NCI-H1694 treated with DMSO at 0.1 percent for 48 hours (cell line): ENCODE measurements around the gene METRN.

ENCODE experiments used
- DNase-seq: peaks from one replicate; lab custom pipeline; 2025; lab: John Stamatoyannopoulos, UW

Gene METRN

DNA sequence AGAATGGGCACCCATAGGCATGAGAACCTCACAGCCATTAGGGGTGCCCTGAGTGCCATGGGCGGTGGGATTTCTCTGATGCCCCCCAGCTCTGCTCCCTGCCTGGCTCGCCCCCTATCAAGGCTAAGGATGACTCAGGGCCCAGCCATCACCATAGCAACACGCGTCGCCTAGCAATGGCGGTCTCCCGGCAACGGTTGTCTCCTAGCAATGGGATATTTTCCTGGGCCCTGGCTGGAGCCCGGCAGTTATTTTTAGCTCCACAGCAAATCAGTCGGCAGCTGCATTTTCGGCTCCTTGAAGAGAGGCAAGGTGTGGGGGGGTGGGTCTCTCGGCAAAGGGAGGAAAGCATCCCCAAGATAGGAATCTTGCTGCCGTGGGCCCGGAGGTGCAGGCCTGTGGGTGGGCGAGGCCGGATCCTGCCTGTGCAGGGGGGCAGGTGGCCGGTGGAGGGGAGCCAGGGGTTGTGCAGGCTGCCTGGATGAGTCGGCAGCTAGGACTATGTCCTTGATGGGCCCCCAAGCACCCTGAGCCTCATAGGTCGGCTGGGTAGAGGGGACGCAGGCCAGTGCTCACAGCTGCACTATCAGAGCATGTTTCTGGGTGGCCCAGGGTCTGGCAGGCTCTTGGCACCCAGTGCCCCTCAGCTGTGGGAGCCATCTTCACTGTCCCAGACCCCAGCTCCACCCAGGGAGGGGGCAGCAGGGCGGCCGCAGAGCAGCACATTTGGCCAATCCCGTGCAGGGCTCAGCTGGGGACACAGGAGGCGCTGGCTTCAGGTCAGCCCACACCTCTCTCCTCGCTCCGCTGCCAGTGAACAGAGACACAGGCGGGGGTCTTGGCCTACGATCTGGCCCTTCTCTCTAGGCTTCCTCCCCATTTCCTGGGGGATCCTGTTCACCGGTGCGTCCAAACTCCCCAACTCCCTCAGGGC is 5.1 kb upstream of the METRN start:
- DNase-seq = peak; percentile 78

DNA sequence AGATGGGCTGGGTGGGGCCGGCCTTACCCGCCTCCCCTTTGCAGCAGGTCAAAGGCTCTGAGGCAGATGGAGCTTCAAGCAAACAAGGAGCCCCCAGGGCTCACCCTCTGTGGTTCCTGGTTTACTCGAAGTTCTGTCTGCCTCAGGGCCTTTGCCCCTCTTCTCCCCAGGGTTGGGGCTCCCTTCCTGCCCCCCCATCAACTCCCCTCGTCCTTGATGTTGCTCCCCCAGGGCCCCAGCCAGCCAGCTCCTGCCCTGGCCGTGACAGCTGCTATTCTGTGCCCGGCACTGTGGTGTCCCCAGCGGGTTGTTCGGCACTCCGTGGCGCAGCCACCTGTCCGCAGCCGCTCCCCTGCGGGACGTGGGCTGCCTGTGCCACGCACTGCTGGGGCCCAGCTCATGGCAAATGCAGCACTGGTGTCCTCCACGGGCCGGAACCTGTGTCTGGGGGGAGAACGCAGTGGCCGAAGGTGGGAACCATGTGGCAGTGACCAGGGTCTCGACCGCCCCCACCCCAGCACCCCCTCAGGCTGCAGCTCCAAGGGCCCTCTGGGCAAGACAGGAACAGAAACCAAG is 4.3 kb upstream of the METRN start:
- no peak for DNase-seq

DNA sequence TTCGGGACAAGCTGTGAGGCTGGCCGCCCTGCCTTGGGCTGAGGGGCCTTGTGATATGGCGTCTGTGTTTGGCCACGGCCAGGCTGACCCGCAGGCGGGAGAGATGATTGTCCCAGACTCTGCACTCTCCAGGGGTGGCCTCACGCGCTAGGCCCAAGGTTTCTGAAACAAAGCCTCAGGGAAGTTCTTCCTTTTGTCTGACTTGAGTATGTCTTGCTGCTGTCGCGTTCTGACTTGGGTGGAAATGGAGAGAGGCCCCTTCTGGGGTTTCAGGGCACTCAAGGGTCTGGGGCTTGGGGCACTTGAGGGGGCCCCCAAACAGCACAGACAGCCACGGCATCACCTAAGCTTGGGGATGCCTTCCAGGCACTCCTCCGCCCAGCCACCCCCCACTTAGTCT is 3.8 kb upstream of the METRN start:
- DNase-seq = no peak

DNA sequence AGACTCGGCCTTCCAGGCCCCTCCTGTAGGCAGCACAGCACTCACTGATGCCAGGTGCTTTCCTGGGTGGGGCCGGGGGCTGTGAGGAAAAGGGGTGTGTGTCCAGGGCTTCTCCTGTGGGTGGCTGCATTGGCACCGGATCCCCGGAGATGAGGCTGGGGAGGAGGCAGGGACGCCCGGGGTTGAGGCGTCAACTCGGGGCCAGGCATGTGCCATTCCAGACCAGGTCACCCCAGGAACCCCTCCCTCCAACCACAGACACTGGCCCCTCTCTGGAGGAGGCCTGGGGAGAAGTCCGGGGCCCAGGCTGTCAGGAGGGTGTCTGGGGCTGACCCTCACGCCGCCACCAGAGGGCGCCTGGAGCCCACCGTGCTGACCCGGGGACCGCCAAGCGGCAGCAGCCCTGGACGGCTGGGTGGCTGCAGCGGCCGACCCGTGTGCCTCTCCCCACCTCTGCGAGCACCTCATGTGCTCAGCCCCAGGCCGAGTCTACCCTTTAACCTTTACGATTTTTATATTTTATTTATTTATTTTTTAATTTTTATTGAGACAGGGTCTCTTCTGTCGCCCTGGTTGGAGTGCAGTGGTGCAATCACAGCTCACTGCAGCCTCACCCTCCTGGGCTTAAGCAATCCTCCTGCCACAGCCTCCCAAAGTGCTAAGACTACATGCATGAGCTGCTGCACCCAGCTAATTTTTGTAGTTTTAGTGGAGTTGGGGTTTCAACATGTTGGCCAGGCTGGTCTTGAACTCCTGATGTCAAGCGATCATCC is 3.2 kb upstream of the METRN start:
- no peak for DNase-seq

DNA sequence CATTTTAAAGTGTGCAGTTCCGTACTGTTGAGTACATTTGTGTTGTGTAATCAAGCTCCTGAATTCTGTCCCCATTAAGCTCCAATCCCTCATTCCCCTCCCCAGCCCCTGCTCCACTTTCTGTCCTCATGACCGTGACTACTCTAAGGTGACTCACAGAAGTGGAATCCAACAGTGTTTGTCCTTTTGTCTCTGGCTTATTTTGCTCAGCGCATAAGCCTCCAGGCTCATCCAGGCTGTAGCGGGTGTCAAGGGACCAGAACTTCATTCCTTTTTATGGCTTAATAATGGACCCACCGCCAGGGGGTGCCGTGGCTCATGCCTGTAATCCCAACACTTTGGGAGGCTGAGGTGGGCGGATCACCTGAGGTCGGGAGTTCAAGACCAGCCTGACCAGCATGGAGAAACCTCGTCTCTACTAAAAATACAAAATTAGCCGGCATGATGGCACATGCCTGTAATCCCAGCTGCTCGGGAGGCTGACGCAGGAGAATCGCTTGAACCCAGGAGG is 2.1 kb upstream of the METRN start:
- peak; percentile 18 for DNase-seq

DNA sequence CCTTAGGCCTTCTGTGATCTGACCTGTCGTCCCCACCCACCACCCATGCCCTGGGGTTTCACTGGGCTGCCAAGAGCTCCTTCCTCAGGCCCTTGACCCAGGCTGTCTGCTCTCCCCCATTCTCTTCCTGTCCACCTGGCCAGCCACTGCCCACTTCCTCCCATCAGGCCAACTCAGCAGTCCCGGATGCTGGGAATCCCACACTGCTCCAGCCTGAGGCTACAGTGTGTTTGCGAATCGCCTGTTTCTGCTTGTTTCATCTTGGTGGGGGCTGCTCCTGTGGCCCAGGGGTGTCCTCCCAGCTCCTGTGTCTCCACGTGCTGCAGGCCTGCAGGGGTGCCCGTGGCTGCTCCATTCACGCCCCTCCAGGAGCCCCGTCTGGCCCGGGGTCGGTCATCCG is 839 bp upstream of the METRN start:
- DNase-seq = no peak

DNA sequence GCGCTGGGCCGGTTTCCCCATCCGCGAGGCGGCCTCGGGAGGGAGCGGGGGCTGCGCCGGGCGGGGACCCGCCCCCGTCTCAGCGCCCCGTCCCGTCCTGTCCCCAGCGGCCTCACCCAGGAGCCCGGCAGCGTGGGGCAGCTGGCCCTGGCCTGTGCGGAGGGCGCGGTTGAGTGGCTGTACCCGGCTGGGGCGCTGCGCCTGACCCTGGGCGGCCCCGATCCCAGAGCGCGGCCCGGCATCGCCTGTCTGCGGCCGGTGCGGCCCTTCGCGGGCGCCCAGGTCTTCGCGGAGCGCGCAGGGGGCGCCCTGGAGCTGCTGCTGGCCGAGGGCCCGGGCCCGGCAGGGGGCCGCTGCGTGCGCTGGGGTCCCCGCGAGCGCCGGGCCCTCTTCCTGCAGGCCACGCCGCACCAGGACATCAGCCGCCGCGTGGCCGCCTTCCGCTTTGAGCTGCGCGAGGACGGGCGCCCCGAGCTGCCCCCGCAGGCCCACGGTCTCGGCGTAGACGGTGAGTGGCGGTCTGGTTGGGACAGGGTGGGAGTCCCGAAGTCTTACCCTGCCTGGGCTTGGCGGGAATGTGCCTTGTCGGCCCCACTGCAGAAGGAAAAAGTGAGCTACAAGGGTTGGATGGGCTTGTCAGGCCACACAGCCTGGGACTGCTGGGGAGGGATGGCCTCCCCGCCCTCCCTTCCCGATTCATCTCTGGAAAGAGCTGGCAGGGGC is 720 bp downstream of the METRN start:
- DNase-seq = no peak

DNA sequence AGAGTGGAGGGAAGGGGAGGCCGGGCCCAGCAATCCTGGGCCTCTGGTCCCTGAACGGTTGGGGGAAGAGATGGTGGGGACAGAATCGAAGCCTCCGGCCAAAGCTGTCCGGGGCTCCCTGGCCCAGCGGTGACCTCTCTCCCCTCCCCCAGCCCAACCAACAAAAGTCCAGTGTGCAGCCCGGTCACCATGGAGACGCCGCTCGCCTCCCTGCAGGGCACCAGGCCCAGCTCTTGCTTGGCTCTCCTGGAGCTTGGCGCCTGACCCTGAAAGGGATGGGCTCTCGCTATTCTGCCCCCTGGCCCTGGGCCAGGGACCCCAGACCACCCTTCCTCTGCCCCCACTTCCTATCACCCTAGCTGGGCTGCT is 1.3 kb downstream of the METRN start:
- DNase-seq = no peak

DNA sequence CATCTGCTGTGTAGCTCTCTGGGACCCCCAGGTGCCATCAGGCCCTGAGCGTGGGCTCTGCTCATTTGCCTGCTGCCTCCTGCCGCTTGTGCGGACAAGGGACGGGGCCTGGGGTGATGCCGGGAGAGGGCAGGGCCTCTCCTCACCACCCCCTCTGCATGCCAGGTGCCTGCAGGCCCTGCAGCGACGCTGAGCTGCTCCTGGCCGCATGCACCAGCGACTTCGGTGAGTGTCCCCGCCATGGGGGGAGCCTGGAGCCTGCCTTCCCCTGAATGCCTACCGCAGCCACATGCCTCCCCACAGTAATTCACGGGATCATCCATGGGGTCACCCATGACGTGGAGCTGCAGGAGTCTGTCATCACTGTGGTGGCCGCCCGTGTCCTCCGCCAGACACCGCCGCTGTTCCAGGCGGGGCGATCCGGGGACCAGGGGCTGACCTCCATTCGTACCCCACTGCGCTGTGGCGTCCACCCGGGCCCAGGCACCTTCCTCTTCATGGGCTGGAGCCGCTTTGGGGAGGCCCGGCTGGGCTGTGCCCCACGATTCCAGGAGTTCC is 1.9 kb downstream of the METRN start:
- DNase-seq = no peak

DNA sequence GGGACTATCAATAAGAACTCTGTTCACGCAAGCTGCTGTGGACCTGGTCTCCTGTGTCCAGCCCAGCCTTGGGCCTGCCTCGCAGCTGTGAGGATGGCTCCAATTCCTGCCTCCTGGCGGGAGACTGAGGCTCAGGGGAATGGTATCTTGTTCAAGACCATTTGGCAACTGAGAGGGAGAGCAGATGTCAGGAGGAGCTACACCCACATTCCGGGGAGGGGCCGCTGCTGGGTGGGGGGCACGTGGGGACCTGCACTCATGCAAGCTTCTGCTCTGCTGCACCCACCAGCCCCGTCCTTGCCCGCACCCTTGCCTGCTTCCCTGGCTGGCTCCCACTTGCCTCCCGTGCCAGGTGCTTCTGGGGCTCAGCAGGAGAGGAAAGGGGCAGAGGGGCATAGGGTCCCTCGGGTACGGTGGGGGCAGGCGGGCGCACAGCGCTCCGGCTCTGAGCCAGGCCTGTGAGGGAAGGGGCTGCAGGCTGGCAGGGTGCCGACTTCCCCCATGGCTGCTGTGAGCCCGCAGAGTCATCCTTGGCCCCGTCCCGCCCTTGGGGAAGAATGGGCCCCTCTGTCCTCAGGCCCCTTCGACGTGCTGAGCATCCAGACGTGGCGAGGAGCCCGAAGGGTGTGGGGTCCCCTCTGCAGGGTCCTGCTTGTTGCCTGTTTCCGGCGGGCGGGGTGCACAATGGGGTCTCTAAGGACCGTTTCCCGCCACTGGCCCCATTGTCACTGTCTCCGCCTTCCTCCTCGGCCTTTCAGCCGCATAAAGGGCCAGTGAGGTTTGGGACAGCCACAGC is 2.7 kb downstream of the METRN start:
- peak; percentile 19 for DNase-seq

DNA sequence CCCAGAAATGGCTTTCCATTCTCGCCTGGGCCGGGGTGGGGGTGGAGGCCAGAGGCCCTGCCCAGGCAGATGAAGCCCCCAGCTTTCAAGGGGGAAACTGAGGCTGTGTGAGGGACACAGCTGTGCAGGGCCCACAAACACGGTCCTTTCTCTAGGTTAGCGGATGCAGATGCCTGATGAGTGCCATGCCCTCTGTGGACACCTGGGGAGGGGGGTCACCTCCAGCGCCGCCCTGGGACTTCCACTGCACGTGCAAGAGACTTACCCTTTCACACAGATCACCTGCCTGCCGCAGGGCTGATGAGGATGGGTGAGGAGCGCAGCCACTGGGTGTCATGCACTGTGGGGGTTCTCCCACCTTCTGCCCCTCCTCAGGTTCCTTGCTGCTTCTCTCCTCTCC is 3.5 kb downstream of the METRN start:
- no peak for DNase-seq

DNA sequence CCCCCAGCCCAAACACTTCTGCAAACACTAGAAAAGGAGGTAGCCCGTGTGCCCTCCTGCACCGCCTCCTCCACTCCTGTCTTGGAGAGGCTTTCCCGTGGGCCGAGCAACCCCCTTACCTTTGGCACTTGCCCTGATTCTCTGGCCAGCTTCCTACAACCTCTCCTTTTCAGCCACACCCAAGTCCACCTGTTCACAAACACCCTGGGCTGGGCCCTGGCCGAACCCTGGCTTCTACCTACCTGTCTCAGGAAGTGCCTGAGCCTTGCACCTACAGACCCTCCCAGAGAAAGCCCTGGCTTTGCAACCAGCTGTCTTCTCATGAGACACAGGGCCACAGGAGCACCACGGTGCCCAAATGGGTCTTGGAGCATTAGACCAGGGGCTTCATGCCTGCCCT is 4.0 kb downstream of the METRN start:
- DNase-seq = no peak

DNA sequence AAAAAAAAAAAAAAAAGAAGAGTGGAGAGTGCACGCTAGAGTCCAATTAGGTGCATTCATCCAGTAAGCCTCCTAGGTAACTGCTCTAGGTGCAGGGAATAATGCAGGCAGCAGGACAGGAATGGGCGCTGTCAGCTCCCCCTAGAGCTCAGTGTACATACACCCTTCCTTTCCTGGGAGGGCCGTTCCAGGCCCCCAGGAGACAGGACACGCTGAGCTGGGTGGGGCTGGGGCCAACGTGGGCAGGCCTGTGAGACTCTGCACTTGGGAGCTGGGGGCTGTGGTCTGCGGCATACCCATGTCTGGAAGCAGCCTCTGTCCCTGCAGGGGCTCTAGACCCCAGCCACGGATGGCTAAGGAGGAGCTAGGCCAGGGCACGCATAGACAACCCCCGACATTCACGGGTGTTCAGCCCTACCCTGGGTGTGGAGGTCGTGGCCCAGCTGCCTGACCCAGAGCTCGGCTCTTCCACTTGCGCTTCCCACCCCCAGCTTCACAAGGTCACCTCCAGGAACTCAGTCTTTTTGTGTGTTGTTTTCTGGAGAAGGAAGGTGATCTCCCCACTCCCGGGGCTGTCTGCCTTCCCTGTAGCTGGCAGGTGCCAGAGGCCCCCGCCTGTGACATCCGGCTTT is 5.0 kb downstream of the METRN start:
- no peak for DNase-seq

DNA sequence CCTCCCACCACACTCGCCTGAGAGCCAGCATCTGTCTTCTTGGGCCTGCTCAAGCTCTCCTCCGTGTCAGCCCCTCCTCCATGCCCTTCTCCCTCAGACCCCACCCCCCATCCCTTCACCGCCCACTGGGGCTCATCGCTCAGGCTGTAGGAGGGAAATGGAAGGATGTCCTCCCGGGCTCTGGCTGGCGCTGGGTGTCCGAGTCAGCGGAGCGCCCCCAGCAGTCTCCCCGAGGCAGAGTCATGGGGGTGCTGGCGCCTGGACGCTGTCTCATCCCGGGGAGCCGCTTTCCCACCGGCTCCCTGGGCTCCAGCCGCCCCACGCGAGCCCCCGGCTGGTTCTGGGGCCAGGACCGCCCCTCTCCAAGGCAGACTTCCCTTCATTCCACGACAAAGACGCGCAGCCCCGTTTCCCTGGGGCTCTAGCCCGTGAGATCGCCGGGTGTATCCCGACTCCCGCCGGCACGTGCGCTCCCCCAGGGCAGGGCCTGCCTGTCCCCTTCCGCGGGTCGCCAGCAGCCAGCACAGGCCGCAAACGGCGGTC is 5.6 kb downstream of the METRN start:
- DNase-seq = peak; percentile 54

DNA sequence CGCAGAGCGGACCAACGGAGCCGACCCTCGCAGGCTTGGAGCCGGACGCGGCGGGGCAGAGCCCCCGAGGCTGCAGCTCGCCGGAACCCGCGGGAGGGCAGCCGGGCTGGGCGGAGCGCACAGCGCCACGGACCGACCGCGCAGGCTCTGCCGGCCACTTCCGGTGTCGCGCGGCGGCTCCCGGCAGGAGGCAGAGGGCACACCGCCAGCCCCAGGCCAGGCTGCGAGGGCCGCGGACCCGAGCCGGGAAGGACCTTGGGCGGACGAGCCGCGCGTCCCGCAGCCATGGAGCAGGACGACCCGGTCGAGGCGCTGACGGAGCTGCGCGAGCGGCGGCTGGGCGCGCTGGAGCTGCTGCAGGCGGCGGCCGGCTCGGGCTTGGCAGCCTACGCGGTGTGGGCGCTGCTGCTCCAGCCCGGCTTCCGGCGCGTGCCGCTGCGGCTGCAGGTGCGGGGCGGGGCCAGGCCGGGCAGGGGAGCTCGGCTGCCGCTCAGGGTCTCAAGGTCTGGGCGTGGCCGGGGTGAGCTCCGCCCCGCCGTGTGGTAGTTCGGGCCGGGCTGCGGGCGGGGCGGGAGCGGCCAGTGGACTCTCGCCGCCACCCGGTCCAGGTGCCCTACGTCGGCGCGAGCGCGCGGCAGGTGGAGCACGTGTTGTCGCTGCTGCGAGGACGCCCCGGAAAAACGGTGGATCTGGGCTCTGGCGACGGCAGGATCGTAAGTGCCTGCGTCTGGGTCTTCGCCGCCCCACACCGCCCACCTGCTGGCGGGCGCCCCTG is 6.3 kb downstream of the METRN start, which contains the start of gene ANTKMT:
Gene ANTKMT (plus strand): TSS at position 157 of the 775 bp plus-strand sequence. CDS start 129 bp downstream, at position 286.
- peak; percentile 31 for DNase-seq

DNA sequence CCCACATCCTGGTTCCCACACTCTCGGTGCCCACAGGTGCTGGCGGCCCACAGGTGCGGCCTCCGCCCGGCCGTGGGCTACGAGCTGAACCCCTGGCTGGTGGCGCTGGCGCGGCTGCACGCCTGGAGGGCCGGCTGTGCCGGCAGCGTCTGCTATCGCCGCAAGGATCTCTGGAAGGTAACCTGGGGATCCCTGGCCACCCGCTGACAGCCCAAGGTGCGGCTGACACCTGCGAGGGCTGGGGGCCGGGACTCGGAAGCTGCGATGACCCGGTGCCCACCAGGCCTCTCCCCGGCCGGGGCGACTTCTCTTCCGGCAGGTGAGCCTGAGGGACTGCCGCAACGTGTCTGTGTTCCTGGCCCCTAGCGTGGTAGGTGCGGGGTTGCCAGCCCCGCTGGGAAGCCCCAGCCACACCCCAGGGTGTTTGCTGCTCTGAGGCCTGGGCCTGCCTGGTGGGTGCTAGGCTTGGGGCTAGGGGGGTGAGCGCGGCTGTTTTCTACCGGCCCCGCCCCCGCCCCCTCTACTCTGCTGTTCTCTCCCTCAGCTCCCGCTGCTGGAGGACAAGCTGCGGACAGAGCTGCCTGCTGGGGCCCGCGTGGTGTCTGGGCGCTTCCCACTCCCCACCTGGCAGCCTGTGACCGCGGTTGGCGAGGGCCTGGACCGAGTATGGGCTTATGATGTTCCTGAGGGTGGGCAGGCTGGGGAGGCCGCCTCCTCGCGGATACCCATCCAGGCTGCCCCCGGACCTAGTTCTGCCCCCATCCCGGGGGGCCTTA is 7.0 kb downstream of the METRN start:
- DNase-seq = no peak

DNA sequence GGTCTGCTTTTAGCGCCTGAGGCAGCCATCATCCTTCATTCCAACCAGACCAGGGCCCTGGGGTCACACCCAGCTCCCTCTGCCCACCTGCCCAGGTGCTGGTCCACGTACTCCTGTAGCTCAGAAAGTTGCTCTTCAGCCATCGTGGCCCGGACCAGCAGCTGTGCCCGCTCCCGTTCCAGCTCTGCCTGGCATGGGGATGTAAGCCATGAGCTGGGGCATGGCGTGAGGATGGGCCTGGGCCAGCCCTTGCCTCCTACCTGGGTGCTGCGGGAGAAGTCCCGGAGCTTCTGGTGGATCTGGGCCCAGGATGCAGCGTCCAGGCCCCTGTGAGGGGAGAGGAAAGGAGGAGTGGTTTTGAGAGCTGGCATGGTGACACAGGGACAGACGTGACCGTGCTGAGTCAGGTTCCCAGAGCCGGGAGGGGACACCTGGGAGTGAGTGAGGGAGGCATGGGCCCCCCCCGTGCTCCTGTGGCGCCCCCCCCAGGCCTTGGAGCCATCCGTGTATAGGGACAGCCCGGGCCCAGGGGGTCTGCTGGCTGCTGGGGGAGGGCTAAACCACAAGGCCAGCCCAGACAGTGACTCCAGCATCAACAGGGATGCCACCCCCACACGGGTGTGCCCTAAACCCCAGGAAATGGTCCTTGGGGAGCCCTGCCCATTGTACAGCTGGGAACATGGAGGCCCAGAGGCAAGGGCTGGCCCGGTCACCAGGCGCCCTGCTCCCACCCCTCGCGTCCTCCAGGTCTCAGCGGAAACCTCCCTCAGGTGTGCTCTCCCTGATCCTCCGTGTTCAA is 8.1 kb downstream of the METRN start:
- DNase-seq = no peak

DNA sequence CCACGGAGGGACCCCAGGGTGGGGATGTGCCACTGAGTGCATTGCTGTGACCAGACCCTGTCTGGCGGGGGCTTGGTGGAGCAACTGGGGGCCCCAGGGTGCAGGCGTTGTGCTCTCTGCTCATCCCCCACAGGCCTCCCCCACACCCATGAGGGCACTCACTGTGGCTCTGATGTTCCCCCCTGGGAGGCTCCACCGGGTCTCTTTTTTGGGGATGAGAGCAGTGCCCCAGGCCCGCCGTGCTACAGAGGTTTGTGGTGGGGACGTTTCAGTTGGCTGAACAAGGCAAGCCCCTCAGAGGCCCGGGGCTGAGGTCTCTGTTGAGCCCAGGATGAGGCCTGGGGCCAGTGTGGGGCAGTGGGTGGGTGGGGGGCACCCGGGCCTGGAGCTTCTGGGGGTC is 8.8 kb downstream of the METRN start:
- DNase-seq = no peak
